PFSK-1 (cell line): Measurements from ENCODE around the gene DIS3L.

Experiments used
- FOXP2 ChIP-seq: optimal IDR thresholded peaks from 2 replicates; pipeline ENCODE3; 2011; ENCODE audit warnings: borderline replicate concordance, control low read depth, inconsistent platforms; ENCODE audit not compliant: insufficient read depth; ENCODE audit errors: extremely low read length, extremely low read depth
- POLR2AphosphoS5 ChIP-seq: IDR thresholded peaks from 2 replicates; pipeline ENCODE4 v1.6.1; 2012; ENCODE audit warnings: low read depth, mild to moderate bottlenecking, control low read depth, low read length, moderate library complexity
- SIN3A ChIP-seq: IDR thresholded peaks from 2 replicates; pipeline ENCODE4 v1.6.1; 2012; ENCODE audit warnings: mild to moderate bottlenecking, low read length, moderate library complexity, borderline replicate concordance; ENCODE audit not compliant: insufficient read depth
- TAF1 ChIP-seq: IDR thresholded peaks from 2 replicates; pipeline ENCODE4 v1.6.1; 2012; ENCODE audit warnings: low read length, control low read depth, borderline replicate concordance; ENCODE audit not compliant: insufficient read depth
- TF ChIP-seq, protein P1 (sequence below), 2 experiments: IDR thresholded peaks; 2 replicates each; pipeline versions ENCODE4 v1.6.1 to v1.8.0; 2011 to 2012; ENCODE audit warnings: low read depth in 2 of 2, low read length in 2 of 2, control low read depth in 1 of 2, inconsistent platforms in 1 of 2, mild to moderate bottlenecking in 1 of 2, moderate library complexity in 1 of 2; ENCODE audit not compliant: insufficient read depth in 1 of 2

DIS3L gene

DNA sequence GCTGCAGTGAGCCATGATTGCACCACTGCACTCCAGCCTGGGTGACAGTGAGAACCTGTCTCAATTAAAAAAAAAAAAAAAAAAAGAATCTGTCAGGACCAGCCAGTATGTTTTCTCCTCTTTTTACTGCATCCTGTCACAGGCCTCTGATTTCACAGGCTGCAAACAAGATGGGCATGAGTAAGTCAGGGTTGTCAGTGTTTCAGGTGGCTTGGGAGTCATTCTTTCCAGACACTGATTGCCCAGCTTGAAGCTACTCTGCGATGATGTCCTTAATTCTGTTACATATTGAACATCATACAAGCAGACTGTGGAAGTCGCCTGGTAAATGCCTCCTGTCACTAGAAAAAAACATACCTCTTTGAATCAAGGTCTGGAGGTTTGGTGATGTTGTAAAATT lies 18.8 kb downstream of the DIS3L start:
- TF ChIP-seq TAF1 (no peak), SIN3A (no peak), FOXP2 (no peak)
- TF ChIP-seq, protein P1, sequence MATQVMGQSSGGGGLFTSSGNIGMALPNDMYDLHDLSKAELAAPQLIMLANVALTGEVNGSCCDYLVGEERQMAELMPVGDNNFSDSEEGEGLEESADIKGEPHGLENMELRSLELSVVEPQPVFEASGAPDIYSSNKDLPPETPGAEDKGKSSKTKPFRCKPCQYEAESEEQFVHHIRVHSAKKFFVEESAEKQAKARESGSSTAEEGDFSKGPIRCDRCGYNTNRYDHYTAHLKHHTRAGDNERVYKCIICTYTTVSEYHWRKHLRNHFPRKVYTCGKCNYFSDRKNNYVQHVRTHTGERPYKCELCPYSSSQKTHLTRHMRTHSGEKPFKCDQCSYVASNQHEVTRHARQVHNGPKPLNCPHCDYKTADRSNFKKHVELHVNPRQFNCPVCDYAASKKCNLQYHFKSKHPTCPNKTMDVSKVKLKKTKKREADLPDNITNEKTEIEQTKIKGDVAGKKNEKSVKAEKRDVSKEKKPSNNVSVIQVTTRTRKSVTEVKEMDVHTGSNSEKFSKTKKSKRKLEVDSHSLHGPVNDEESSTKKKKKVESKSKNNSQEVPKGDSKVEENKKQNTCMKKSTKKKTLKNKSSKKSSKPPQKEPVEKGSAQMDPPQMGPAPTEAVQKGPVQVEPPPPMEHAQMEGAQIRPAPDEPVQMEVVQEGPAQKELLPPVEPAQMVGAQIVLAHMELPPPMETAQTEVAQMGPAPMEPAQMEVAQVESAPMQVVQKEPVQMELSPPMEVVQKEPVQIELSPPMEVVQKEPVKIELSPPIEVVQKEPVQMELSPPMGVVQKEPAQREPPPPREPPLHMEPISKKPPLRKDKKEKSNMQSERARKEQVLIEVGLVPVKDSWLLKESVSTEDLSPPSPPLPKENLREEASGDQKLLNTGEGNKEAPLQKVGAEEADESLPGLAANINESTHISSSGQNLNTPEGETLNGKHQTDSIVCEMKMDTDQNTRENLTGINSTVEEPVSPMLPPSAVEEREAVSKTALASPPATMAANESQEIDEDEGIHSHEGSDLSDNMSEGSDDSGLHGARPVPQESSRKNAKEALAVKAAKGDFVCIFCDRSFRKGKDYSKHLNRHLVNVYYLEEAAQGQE (IDR thresholded peaks at IDR 0.05; ENCODE audit: insufficient read depth in 1 of 2, low read depth in 2 of 2, low read length in 2 of 2) = no peak

DNA sequence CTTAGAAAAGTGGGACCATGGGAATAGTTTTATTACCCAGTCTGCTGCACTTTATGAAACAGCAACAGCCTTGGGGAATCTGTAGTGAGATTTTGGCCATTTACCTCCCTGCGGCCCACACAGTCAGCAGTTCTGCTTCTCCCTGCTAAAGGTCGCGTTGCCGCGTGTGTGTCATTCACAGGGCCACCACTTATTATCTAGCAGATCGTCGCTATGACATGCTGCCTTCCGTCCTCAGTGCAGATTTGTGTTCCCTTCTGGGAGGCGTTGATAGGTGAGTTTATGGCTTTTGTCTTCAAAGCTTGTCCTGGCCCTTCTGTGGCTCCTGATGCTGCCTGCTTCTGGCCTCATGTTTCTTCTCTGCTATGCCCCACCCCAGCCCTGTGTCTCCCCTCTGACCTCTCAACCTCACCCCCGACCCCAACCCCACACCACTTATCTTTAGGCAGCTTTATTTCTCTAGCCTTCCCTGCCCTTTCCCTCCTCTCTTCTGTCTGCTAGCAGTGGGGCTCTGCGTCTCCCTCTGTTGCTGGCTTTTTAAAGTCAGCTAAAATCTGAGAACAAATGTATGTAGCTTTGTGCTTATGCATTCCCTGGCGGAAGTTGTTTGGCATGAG lies 30.1 kb downstream of the DIS3L start:
- TF ChIP-seq TAF1 = no peak
- no peak for TF ChIP-seq FOXP2
- TF ChIP-seq POLR2AphosphoS5 = no peak
- no peak for TF ChIP-seq SIN3A
- TF ChIP-seq, protein P1 (IDR thresholded peaks at IDR 0.05; ENCODE audit: insufficient read depth in 1 of 2, low read depth in 2 of 2, low read length in 2 of 2) = no peak

DNA sequence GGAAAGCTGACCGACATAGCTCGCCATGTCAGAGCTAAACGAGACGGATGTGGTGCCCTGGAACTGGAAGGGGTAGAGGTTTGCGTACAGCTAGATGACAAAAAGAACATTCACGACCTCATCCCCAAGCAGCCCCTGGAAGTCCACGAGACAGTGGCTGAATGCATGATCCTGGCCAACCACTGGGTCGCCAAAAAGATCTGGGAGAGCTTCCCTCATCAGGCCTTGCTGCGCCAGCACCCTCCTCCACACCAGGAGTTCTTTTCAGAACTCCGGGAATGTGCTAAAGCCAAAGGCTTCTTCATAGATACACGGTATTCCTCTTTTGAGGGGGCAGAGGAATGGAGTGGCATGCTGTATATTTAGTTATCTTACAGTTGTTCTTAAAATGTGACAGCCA lies 32.7 kb downstream of the DIS3L start:
- TF ChIP-seq POLR2AphosphoS5 (no peak), TAF1 (no peak), FOXP2 (no peak), SIN3A (no peak)
- TF ChIP-seq, protein P1 (IDR thresholded peaks at IDR 0.05; ENCODE audit: insufficient read depth in 1 of 2, low read depth in 2 of 2, low read length in 2 of 2) = no peak

DNA sequence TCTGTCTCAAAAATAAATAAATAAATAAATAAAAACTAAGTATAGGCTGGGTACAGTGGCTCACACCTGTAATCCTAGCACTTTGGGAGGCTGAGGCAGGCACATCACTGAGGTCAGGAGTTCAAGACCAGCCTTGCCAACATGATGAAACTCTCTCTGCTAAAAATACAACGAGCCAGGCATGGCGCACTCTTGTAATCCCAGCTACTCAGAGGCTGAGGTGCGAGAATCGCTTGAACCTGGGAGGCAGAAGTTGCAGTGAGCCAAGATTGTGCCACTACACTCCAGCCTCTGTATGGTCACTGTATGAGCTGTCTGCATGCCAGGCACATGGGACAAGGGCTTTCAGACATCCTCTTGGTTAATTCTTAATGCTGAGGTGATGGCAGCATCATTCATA lies 34.4 kb downstream of the DIS3L start:
- TF ChIP-seq FOXP2 (no peak), SIN3A (no peak), POLR2AphosphoS5 (no peak), TAF1 (no peak)
- TF ChIP-seq, protein P1 (IDR thresholded peaks at IDR 0.05; ENCODE audit: insufficient read depth in 1 of 2, low read depth in 2 of 2, low read length in 2 of 2) = no peak

DNA sequence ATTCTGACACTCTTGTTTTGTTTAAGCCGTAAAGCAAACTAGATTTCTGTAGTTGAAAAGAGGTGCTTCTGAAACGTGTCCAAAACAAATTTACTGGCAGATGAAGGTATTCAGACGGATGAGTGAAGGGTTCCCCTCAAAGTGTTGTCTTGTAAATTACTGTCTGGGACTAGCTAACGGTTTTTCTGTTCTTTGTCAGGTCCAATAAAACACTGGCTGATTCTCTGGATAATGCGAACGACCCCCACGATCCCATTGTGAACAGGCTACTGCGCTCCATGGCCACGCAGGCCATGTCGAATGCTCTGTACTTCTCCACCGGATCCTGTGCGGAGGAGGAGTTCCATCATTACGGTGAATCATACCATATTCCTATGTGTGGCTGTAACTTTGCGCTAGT lies 35.4 kb downstream of the DIS3L start:
- TF ChIP-seq, protein P1 (IDR thresholded peaks at IDR 0.05; ENCODE audit: insufficient read depth in 1 of 2, low read depth in 2 of 2, low read length in 2 of 2) = no peak
- no peak for TF ChIP-seq POLR2AphosphoS5
- TF ChIP-seq FOXP2 = no peak
- no peak for TF ChIP-seq TAF1
- TF ChIP-seq SIN3A = no peak
